Thymus (tissue), 11 donors: ENCODE data around the gene CYTH1. TPM values are rescaled to one million over a fixed set of nuclear protein-coding genes. Genes with fewer than 3 reads are reported as not detected.

Source experiments
- DNase-seq, 9 donors: peaks; one replicate each; pipeline ENCODE4 v3.0.0-alpha.2; 2013; ENCODE audit warnings: low spot score in 9 of 9, low read depth in 6 of 9, missing footprints in 1 of 9
- H3K27ac ChIP-seq, 2 donors: one replicate each; pipeline ENCODE4 v1.5.1; 2013; ENCODE audit warnings: control low read depth in 1 of 2, low read depth in 1 of 2, low read length in 1 of 2, mild to moderate bottlenecking in 1 of 2, moderate library complexity in 1 of 2
- H3K27me3 ChIP-seq, 2 donors: one replicate each; pipeline ENCODE4 v1.5.1; 2013; ENCODE audit warnings: low read length in 1 of 2; ENCODE audit not compliant: control insufficient read depth in 2 of 2, insufficient read depth in 1 of 2
- H3K36me3 ChIP-seq, 2 donors: one replicate each; pipeline ENCODE4 v1.5.1; 2013; ENCODE audit warnings: low read length in 1 of 2, mild to moderate bottlenecking in 1 of 2, moderate library complexity in 1 of 2; ENCODE audit not compliant: control insufficient read depth in 2 of 2, insufficient read depth in 2 of 2
- H3K4me1 ChIP-seq, 2 donors: one replicate each; pipeline ENCODE4 v1.5.1; 2013; ENCODE audit warnings: low read length in 2 of 2; ENCODE audit not compliant: control insufficient read depth in 2 of 2, insufficient read depth in 2 of 2
- H3K4me3 ChIP-seq, 2 donors: one replicate each; pipeline ENCODE4 v1.5.1; 2013; ENCODE audit warnings: low read length in 2 of 2, control low read depth in 1 of 2, mild to moderate bottlenecking in 1 of 2
- H3K9me3 ChIP-seq, 2 donors: one replicate each; pipeline ENCODE4 v1.5.1; 2013; ENCODE audit warnings: low read length in 1 of 2, mild to moderate bottlenecking in 1 of 2; ENCODE audit not compliant: control insufficient read depth in 2 of 2, insufficient read depth in 1 of 2
- WGBS: extraction: QIAGEN DNeasy Blood & Tissue Kit; methylation state at CpG from one replicate; pipeline ENCODE4 v1.1.7; 2013; 5-methylcytosine and 5-hydroxymethylcytosine counted together
- polyA plus RNA-seq: library from polyadenylated mRNA; stranded (reverse); fragments of 200-250 nt; gene quantifications from one replicate; pipeline ENCODE4 v1.2.3, GENCODE V29; 2013
- total RNA-seq: library from RNA; stranded (reverse); fragments of 120-200 nt; gene quantifications from one replicate; pipeline ENCODE4 v1.2.4, GENCODE V29; 2013
- donor health status: healthy.

Gene CYTH1
- total and polyA plus RNA-seq, 2 donors: 39.9 to 91.7 TPM

- peaks cover 46 to 70% of the 10 kb centered on the region in 2 donors for H3K36me3 ChIP-seq
- H3K9me3 ChIP-seq: no peaks in the 10 kb centered on the region
- peak; percentile 54 to 94 (median 84) for DNase-seq
- WGBS: 7% methylated on average over 6 of the region's 6 CpGs
- peak overlapping the region; percentile 81 to 95 for H3K27ac ChIP-seq
- no peaks in the 10 kb centered on the region for H3K27me3 ChIP-seq
- H3K4me1 ChIP-seq: peaks cover 28 to 56% of the 10 kb centered on the region in 2 donors
- H3K4me3 ChIP-seq: no peak overlapping the region
Observed at GRCh38 chr17:78817123-78817522, 35.0 kb upstream of the CYTH1 start.

GRCh38 chr17:78815696-78816095, 33.6 kb upstream of the CYTH1 start:
- H3K9me3 ChIP-seq: no peaks in the 10 kb centered on the region
- no peaks in the 10 kb centered on the region for H3K27me3 ChIP-seq
- no peak overlapping the region for H3K4me3 ChIP-seq
- WGBS: 98% methylated on average over 7 of the region's 7 CpGs
- peaks cover 46 to 73% of the 10 kb centered on the region in 2 donors for H3K36me3 ChIP-seq
- H3K27ac ChIP-seq: no peak overlapping the region
- no peak for DNase-seq
- peaks cover 28 to 46% of the 10 kb centered on the region in 2 donors for H3K4me1 ChIP-seq

DNA sequence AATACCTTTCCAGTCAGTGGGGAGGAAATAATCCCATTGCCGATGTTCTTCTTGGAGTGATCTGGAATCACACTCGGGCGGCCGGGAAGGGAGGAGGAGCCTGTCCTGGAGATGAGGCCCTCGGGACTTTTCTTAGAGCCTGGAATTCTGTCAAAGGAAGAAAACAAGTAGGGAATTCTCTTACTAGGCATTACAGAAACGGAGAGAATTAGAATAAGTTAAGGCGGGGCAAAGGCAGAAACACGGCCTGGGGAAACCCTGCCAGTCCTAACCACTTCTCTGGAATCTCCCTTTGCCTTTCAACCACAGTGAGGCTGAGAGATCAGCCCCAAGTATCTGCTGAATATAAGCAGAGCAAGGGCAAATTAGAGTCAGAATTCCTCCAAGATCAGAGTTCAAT, 30.8 kb upstream of the CYTH1 start:
- Histone ChIP-seq H3K27me3 (no peaks in the 10 kb centered on the region), H3K27ac (peak overlapping the region in 1 of 2 donors; percentile 31), H3K4me3 (no peak overlapping the region), H3K36me3 (peaks cover 59 to 77% of the 10 kb centered on the region in 2 donors), H3K4me1 (peaks cover 12 to 18% of the 10 kb centered on the region in 2 donors), H3K9me3 (no peaks in the 10 kb centered on the region)
- 93% methylated on average over 8 of the region's 8 CpGs for WGBS
- DNase-seq: no peak

- 98% methylated on average over 4 of the region's 4 CpGs for WGBS
- Histone ChIP-seq H3K27ac (no peak overlapping the region), H3K27me3 (no peaks in the 10 kb centered on the region), H3K9me3 (peaks cover 0 to 3% of the 10 kb centered on the region in 2 donors), H3K4me3 (no peak overlapping the region), H3K36me3 (peaks cover 79 to 91% of the 10 kb centered on the region in 2 donors), H3K4me1 (peaks cover 6 to 13% of the 10 kb centered on the region in 2 donors)
- DNase-seq: no peak
Observed at GRCh38 chr17:78808163-78808562, 26.1 kb upstream of the CYTH1 start.

DNA sequence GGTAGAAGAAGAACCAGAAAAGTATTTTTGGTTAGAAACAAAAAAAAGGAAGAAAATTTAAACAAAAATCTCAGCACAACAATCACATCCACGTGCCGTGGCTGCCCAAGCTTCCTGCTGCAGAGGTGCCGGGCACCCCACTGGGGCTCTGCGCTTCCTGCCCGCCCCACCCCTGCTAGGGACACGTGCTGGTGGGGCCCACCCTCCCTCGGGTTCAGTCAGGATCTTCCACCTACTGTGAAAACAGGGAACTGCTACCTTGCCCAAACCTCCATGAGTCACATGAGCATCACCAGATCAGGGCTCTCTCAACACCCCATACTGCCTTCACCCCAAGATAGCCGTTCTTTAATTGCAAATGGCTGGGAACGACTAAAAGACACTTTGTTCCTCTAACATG, 24.4 kb upstream of the CYTH1 start:
- WGBS: 46% methylated on average over 9 of the region's 9 CpGs
- peaks cover 72 to 89% of the 10 kb centered on the region in 2 donors for H3K36me3 ChIP-seq
- DNase-seq: peak in 1 of 9 donors; percentile 50
- peak overlapping the region in 1 of 2 donors; percentile 37 for H3K27ac ChIP-seq
- H3K4me3 ChIP-seq: no peak overlapping the region
- no peaks in the 10 kb centered on the region for H3K27me3 ChIP-seq
- peaks cover 6 to 18% of the 10 kb centered on the region in 2 donors for H3K4me1 ChIP-seq
- peaks cover 0 to 3% of the 10 kb centered on the region in 2 donors for H3K9me3 ChIP-seq

DNA sequence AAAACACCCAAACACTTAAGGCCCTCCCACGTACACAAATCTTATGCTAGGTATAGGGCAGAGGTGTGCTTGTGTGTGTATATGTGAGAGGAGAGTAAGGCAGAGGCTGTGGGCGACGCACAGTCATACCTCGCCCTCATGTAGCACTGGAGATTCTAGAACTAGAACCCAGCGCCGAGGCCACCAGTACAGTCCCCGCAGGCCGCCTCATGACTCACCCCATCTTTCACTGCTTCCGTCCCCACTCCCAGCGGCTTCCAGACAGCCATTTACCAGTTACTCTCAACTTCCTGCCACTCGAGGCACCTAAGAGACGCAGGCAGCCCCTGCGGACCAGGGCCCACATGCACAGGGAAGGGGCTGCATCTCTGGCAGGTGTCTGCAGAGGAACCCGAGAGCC, 23.2 kb upstream of the CYTH1 start:
- DNase-seq: no peak
- 97% methylated on average over 14 of the region's 14 CpGs for WGBS
- Histone ChIP-seq H3K9me3 (peaks cover 0 to 3% of the 10 kb centered on the region in 2 donors), H3K36me3 (peaks cover 67 to 84% of the 10 kb centered on the region in 2 donors), H3K4me1 (peaks cover 6 to 18% of the 10 kb centered on the region in 2 donors), H3K27me3 (no peaks in the 10 kb centered on the region), H3K27ac (no peak overlapping the region), H3K4me3 (no peak overlapping the region)

DNA sequence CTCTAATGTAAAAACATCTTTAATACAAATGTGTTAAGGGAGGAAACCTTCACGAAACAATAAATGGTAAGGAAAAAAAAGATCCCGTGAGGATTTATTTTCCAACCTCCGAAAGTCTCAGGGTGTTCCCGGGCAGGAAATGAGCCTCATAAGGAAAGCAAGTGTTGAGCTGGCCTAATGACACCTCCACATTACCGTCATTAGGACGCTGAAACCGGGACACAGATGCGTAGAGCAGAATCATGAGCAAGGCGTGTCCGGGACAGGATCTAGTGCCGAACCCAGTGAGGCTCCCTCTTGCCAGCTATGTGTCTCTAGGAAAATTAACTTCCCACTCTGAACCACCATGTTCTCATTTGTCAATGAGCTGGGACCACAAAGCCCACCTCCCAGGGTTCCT, 22.7 kb upstream of the CYTH1 start:
- peaks cover 6 to 18% of the 10 kb centered on the region in 2 donors for H3K4me1 ChIP-seq
- no peak overlapping the region for H3K4me3 ChIP-seq
- 94% methylated on average over 11 of the region's 11 CpGs for WGBS
- peaks cover 66 to 85% of the 10 kb centered on the region in 2 donors for H3K36me3 ChIP-seq
- no peaks in the 10 kb centered on the region for H3K27me3 ChIP-seq
- no peak overlapping the region for H3K27ac ChIP-seq
- DNase-seq: no peak
- peaks cover 0 to 3% of the 10 kb centered on the region in 2 donors for H3K9me3 ChIP-seq

GRCh38 chr17:78803186-78803845, 21.2 kb upstream of the CYTH1 start:
- Histone ChIP-seq H3K27ac (peak overlapping the region; percentile 46 to 58), H3K9me3 (peaks cover 0 to 3% of the 10 kb centered on the region in 2 donors), H3K4me1 (peaks cover 6 to 18% of the 10 kb centered on the region in 2 donors), H3K36me3 (peaks cover 69 to 84% of the 10 kb centered on the region in 2 donors), H3K27me3 (no peaks in the 10 kb centered on the region), H3K4me3 (no peak overlapping the region)
- WGBS: 60% methylated on average over 21 of the region's 21 CpGs
- DNase-seq: peak in 2 of 9 donors; percentile 40 to 51

GRCh38 chr17:78802459-78802858, 20.4 kb upstream of the CYTH1 start:
- DNase-seq: no peak
- WGBS: 97% methylated on average over 14 of the region's 14 CpGs
- H3K36me3 ChIP-seq: peaks cover 70 to 84% of the 10 kb centered on the region in 2 donors
- H3K4me1 ChIP-seq: peaks cover 6 to 18% of the 10 kb centered on the region in 2 donors
- H3K27ac ChIP-seq: no peak overlapping the region
- peaks cover 0 to 3% of the 10 kb centered on the region in 2 donors for H3K9me3 ChIP-seq
- H3K27me3 ChIP-seq: no peaks in the 10 kb centered on the region
- H3K4me3 ChIP-seq: no peak overlapping the region
